DOHH2 (cell line): Measurements from ENCODE around the gene CHST3.

Source experiments
- H3F3A ChIP-seq: fragments of 200-600 bp; sonication (generic), shearing (Covaris generic); 2 replicates; pipeline ENCODE4 v1.6.0; 2016; ENCODE audit warnings: antibody characterized with exemption, mild to moderate bottlenecking; ENCODE audit not compliant: control insufficient read depth, insufficient read depth
- H3K27ac ChIP-seq: fragments of 200-600 bp; sonication (generic); 2 replicates; pipeline ENCODE4 v1.5.1; 2014; ENCODE audit warnings: low read depth, mild to moderate bottlenecking, low read length, moderate library complexity
- H3K27me3 ChIP-seq: fragments of 200-600 bp; sonication (generic); 2 replicates; pipeline ENCODE4 v1.6.1; 2014; ENCODE audit warnings: mild to moderate bottlenecking, low read length, mixed read lengths; ENCODE audit not compliant: control insufficient read depth
- H3K36me3 ChIP-seq: fragments of 200-600 bp; sonication (generic); 2 replicates; pipeline ENCODE4 v1.6.1; 2014; ENCODE audit warnings: mild to moderate bottlenecking, low read length, moderate library complexity, mixed read lengths; ENCODE audit not compliant: control insufficient read depth
- H3K4me1 ChIP-seq: fragments of 200-600 bp; sonication (generic); 2 replicates; pipeline ENCODE4 v1.6.1; 2014; ENCODE audit warnings: mild to moderate bottlenecking, low read length, mixed read lengths; ENCODE audit not compliant: control insufficient read depth
- H3K4me2 ChIP-seq: fragments of 200-600 bp; sonication (generic); 2 replicates; pipeline ENCODE4 v1.6.0; 2014; ENCODE audit warnings: mild to moderate bottlenecking, low read length, moderate library complexity
- H3K4me3 ChIP-seq: fragments of 200-600 bp; sonication (generic); 2 replicates; pipeline ENCODE4 v1.5.1; 2014; ENCODE audit warnings: mild to moderate bottlenecking, low read length, mixed read lengths
- H3K79me2 ChIP-seq: fragments of 200-600 bp; sonication (generic); 2 replicates; pipeline ENCODE4 v1.6.1; 2014; ENCODE audit warnings: mild to moderate bottlenecking, low read length, mixed read lengths; ENCODE audit not compliant: control insufficient read depth
- H3K9me2 ChIP-seq: fragments of 200-600 bp; sonication (generic); replicated peaks from 2 replicates; pipeline ENCODE4 v1.6.1; 2014; ENCODE audit warnings: mild to moderate bottlenecking, low read length, mixed read lengths; ENCODE audit not compliant: control insufficient read depth
- H3K9me3 ChIP-seq: fragments of 200-600 bp; sonication (generic); 2 replicates; pipeline ENCODE4 v1.6.1; 2014; ENCODE audit warnings: antibody characterized with exemption, low read length, mixed read lengths; ENCODE audit not compliant: control insufficient read depth, insufficient read depth
- H4K20me1 ChIP-seq: fragments of 200-600 bp; sonication (generic); 2 replicates; pipeline ENCODE4 v1.6.0; 2014; ENCODE audit warnings: low read depth, mild to moderate bottlenecking, antibody characterized with exemption, low read length, moderate library complexity; ENCODE audit not compliant: control insufficient read depth, insufficient read depth
- EZH2phosphoT487 ChIP-seq: fragments of 200-600 bp; sonication (generic); IDR thresholded peaks from 2 replicates; pipeline ENCODE4 v1.6.1; 2017; ENCODE audit warnings: borderline replicate concordance, mild to moderate bottlenecking, antibody characterized with exemption, low read length, moderate library complexity, mixed read lengths
- TF ChIP-seq, protein P1 (sequence below): fragments of 200-600 bp; sonication (generic); IDR thresholded peaks from one replicate; pipeline ENCODE4 v1.5.1; 2014; ENCODE audit warnings: antibody characterized with exemption, mild to moderate bottlenecking, low read depth, low read length; ENCODE audit not compliant: poor library complexity, severe bottlenecking

The CHST3 gene

GRCh38 chr10:71989661-71990454 is 25.7 kb downstream of the CHST3 start:
- no peaks in the 10 kb centered on the region for H4K20me1 ChIP-seq
- H3K9me2 ChIP-seq = no peaks in the 10 kb centered on the region
- H3K4me2 ChIP-seq = no peak overlapping the region
- H3K9me3 ChIP-seq = no peaks in the 10 kb centered on the region
- no peak for TF ChIP-seq EZH2phosphoT487
- TF ChIP-seq, protein P1, sequence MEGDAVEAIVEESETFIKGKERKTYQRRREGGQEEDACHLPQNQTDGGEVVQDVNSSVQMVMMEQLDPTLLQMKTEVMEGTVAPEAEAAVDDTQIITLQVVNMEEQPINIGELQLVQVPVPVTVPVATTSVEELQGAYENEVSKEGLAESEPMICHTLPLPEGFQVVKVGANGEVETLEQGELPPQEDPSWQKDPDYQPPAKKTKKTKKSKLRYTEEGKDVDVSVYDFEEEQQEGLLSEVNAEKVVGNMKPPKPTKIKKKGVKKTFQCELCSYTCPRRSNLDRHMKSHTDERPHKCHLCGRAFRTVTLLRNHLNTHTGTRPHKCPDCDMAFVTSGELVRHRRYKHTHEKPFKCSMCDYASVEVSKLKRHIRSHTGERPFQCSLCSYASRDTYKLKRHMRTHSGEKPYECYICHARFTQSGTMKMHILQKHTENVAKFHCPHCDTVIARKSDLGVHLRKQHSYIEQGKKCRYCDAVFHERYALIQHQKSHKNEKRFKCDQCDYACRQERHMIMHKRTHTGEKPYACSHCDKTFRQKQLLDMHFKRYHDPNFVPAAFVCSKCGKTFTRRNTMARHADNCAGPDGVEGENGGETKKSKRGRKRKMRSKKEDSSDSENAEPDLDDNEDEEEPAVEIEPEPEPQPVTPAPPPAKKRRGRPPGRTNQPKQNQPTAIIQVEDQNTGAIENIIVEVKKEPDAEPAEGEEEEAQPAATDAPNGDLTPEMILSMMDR = no peak
- H3K27ac ChIP-seq = no peak overlapping the region
- no peak overlapping the region for H3K4me3 ChIP-seq
- H3K79me2 ChIP-seq = no peaks in the 10 kb centered on the region
- H3K4me1 ChIP-seq = no peaks in the 10 kb centered on the region
- H3K27me3 ChIP-seq = peaks cover 23% of the 10 kb centered on the region
- H3K36me3 ChIP-seq = no peaks in the 10 kb centered on the region
- H3F3A ChIP-seq = no peaks in the 10 kb centered on the region

GRCh38 chr10:71990706-71991269 is 26.6 kb downstream of the CHST3 start:
- Histone ChIP-seq H3K27ac (no peak overlapping the region), H3K4me3 (no peak overlapping the region), H3K27me3 (peaks cover 14% of the 10 kb centered on the region), H4K20me1 (no peaks in the 10 kb centered on the region), H3K4me2 (no peak overlapping the region), H3K4me1 (no peaks in the 10 kb centered on the region), H3K9me3 (no peaks in the 10 kb centered on the region), H3F3A (no peaks in the 10 kb centered on the region), H3K9me2 (no peaks in the 10 kb centered on the region), H3K79me2 (no peaks in the 10 kb centered on the region), H3K36me3 (no peaks in the 10 kb centered on the region)
- TF ChIP-seq, protein P1 = no peak
- no peak for TF ChIP-seq EZH2phosphoT487

- H3K9me2 ChIP-seq = no peaks in the 10 kb centered on the region
- peaks cover 3% of the 10 kb centered on the region; the same call in 1 of the 2 replicates for H3K27me3 ChIP-seq
- no peak overlapping the region for H3K27ac ChIP-seq
- H3K9me3 ChIP-seq = no peaks in the 10 kb centered on the region
- H3F3A ChIP-seq = no peaks in the 10 kb centered on the region
- no peak overlapping the region for H3K4me2 ChIP-seq
- no peaks in the 10 kb centered on the region for H3K4me1 ChIP-seq
- no peak overlapping the region for H3K4me3 ChIP-seq
- TF ChIP-seq, protein P1 = no peak
- no peak for TF ChIP-seq EZH2phosphoT487
- H3K36me3 ChIP-seq = no peaks in the 10 kb centered on the region
- no peaks in the 10 kb centered on the region for H4K20me1 ChIP-seq
- no peaks in the 10 kb centered on the region for H3K79me2 ChIP-seq
These were observed 31.3 kb downstream of the CHST3 start for GRCh38 chr10:71995449-71995848.
